Activated CD4-positive, alpha-beta memory T cell treated with anti-CD3 and anti-CD28 coated beads for 36 hours (primary cell): Measurements from ENCODE around the gene TMEM59. TPM values are rescaled to one million over a fixed set of nuclear protein-coding genes. Genes with fewer than 3 reads are reported as not detected.
"Not testable (repeated sequence)": the region's sequence is repeated elsewhere in the genome, so short reads cannot be mapped to it uniquely, and the experiment has no call there.

Source experiments
- CTCF ChIA-PET: fragments of 350-600 bp; sonication (Branson Sonifier 250); formaldehyde crosslinking; loops from one replicate; lab custom pipeline; 2021; ENCODE audit warnings: antibody characterized with exemption, inconsistent platforms; lab: Charles Lee
- POLR2A ChIA-PET: fragments of 350-600 bp; sonication (Branson Sonifier 250); formaldehyde crosslinking; loops from one replicate; lab custom pipeline; 2021; ENCODE audit warnings: antibody characterized with exemption; lab: Charles Lee
- DNase-seq: peaks from one replicate; pipeline ENCODE4 v3.0.0-alpha.2; 2020
- H3K27ac Mint-ChIP-seq: one replicate; pipeline ENCODE4 v1.8.0; 2021; ENCODE audit warnings: mixed read lengths
- H3K27me3 Mint-ChIP-seq: one replicate; pipeline ENCODE4 v1.8.0; 2021; ENCODE audit warnings: mixed read lengths
- H3K36me3 Mint-ChIP-seq: one replicate; pipeline ENCODE4 v1.8.0; 2021; ENCODE audit warnings: mixed read lengths
- H3K4me1 Mint-ChIP-seq: one replicate; pipeline ENCODE4 v1.8.0; 2021; ENCODE audit warnings: low read depth, mixed read lengths
- H3K4me3 Mint-ChIP-seq: one replicate; pipeline ENCODE4 v1.8.0; 2021; ENCODE audit warnings: mild to moderate bottlenecking, mixed read lengths
- H3K9me3 Mint-ChIP-seq: one replicate; pipeline ENCODE4 v1.8.0; 2021; ENCODE audit warnings: mixed read lengths
- intact Hi-C: fragments of 100-400 bp; cut with micrococcal nuclease; formaldehyde crosslinking; loops from one replicate; pipeline ENCODE4 v1.15.1; 2023
- total RNA-seq, 2 experiments: library from RNA; stranded (reverse); gene quantifications; one replicate each; pipeline ENCODE4 v1.2.3, GENCODE V29; 2021

The TMEM59 gene
- total RNA-seq, 2 experiments from 2014 or later, result 142 to 149 TPM

GRCh38 chr1:54051933-54052430, 1.0 kb downstream of the TMEM59 start:
- Mint-ChIP-seq H3K27ac (no peak overlapping the region), H3K4me1 (peaks cover 37% of the 10 kb centered on the region), H3K9me3 (no peaks in the 10 kb centered on the region), H3K36me3 (peaks cover 10% of the 10 kb centered on the region), H3K4me3 (no peak overlapping the region), H3K27me3 (no peaks in the 10 kb centered on the region)
- CTCF ChIA-PET, result interaction anchor here (0.8 to 3.3 kb wide), 5 partner anchors 9 to 129 kb away, joined by 3 to 12 read pairs (median 7); partner anchors contain the start of genes IFT25 and LRRC42
- DNase-seq, result no peak
- intact Hi-C loops, result loop anchor here (2.0 to 5.0 kb wide), 3 partner anchors 435 to 1160 kb away; no protein-coding TSS in a partner anchor
- POLR2A ChIA-PET, result interaction anchor here (0.6 to 1.8 kb wide), 4 partner anchors 9 to 214 kb away, joined by 3 to 8 read pairs (median 4); partner anchors contain the start of genes CYB5RL, MRPL37 and NDC1

- not testable (repeated sequence) for H3K4me3 Mint-ChIP-seq, DNase-seq, H3K36me3 Mint-ChIP-seq, H3K27me3 Mint-ChIP-seq, H3K27ac Mint-ChIP-seq, H3K9me3 Mint-ChIP-seq
- ChIA-PET CTCF (interaction anchor here (3.3 kb wide), 1 partner anchor 31 kb away, joined by 12 read pairs; no protein-coding TSS in a partner anchor), POLR2A (interaction anchor here (0.6 kb wide), 1 partner anchor 107 kb away, joined by 3 read pairs; no protein-coding TSS in a partner anchor)
- peaks cover 38% of the 10 kb centered on the region for H3K4me1 Mint-ChIP-seq
- intact Hi-C loops, result loop anchor here (5.0 kb wide), 2 partner anchors 437 to 1162 kb away; no protein-coding TSS in a partner anchor
Observed at GRCh38 chr1:54050435-54050834, 2.6 kb downstream of the TMEM59 start.

GRCh38 chr1:54047384-54048305, 5.4 kb downstream of the TMEM59 start:
- Mint-ChIP-seq H3K9me3 (no peaks in the 10 kb centered on the region), H3K36me3 (peaks cover 12% of the 10 kb centered on the region), H3K27me3 (no peaks in the 10 kb centered on the region), H3K27ac (no peak overlapping the region), H3K4me1 (peaks cover 28% of the 10 kb centered on the region), H3K4me3 (no peak overlapping the region)
- CTCF ChIA-PET, result interaction anchor here (1.3 kb wide), 1 partner anchor 753 kb away, joined by 4 read pairs; the partner anchor contains the start of gene TTC22
- intact Hi-C loops, result no loop called here
- POLR2A ChIA-PET, result no interaction called here
- no peak for DNase-seq

DNA sequence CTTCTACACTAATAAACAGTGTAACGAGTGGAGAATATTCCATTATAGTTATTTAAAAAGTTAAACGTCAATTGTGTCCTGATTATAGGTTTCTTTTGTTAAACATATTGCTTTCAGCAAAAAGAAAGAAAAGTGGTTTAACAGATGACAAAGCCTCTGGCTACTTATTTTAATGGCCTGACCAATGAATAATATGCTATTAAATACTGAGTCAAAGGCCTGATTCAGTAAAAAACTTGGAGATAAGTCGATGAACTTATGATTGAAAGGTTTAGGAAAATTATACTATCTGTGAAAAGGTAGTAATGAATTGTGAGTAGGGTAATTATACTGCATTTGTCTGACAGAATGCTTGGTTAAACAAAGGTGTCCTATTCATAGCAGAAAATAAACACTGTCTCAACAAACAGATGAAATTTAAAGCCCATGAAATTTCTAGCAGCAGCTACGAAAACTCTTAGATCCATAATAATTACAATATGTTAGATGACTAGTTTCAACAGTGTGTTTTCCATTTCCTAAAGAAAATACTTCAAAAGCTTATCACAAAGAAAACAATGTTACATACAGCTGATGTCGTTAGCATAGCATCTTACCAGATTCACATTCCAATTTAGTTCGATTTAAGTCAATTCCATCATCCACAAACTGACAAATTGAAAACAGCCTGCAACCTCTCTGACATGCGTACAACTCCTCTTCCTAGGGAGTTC, 6.2 kb downstream of the TMEM59 start:
- no peak for DNase-seq
- Mint-ChIP-seq H3K36me3 (peaks cover 20% of the 10 kb centered on the region), H3K27ac (no peak overlapping the region), H3K4me3 (no peak overlapping the region), H3K27me3 (no peaks in the 10 kb centered on the region), H3K9me3 (no peaks in the 10 kb centered on the region), H3K4me1 (peaks cover 28% of the 10 kb centered on the region)
- ChIA-PET POLR2A (no interaction called here), CTCF (no interaction called here)
- intact Hi-C loops, result no loop called here

GRCh38 chr1:54045496-54045895, 7.5 kb downstream of the TMEM59 start:
- intact Hi-C loops, result no loop called here
- Mint-ChIP-seq H3K27ac (peak overlapping the region; percentile 36), H3K27me3 (no peaks in the 10 kb centered on the region), H3K4me3 (no peak overlapping the region), H3K4me1 (peaks cover 25% of the 10 kb centered on the region), H3K9me3 (no peaks in the 10 kb centered on the region), H3K36me3 (peaks cover 25% of the 10 kb centered on the region)
- POLR2A ChIA-PET, result no interaction called here
- CTCF ChIA-PET, result no interaction called here
- DNase-seq, result no peak

- Mint-ChIP-seq H3K36me3 (peaks cover 30% of the 10 kb centered on the region), H3K4me1 (peaks cover 4% of the 10 kb centered on the region), H3K9me3 (no peaks in the 10 kb centered on the region), H3K27me3 (no peaks in the 10 kb centered on the region), H3K4me3 (no peak overlapping the region), H3K27ac (peak overlapping the region; percentile 39)
- DNase-seq, result no peak
- ChIA-PET POLR2A (interaction anchor here (0.6 to 1.3 kb wide), 2 partner anchors 9 kb away, joined by 3 to 4 read pairs; no protein-coding TSS in a partner anchor), CTCF (interaction anchor here (1.0 to 1.4 kb wide), 2 partner anchors 10 to 40 kb away, joined by 3 to 6 read pairs; no protein-coding TSS in a partner anchor)
- intact Hi-C loops, result no loop called here
Observed at GRCh38 chr1:54041806-54042205, 11.2 kb downstream of the TMEM59 start.

- H3K4me1 Mint-ChIP-seq, result no peaks in the 10 kb centered on the region
- H3K27ac Mint-ChIP-seq, result no peak overlapping the region
- H3K4me3 Mint-ChIP-seq, result no peak overlapping the region
- H3K27me3 Mint-ChIP-seq, result no peaks in the 10 kb centered on the region
- H3K9me3 Mint-ChIP-seq, result no peaks in the 10 kb centered on the region
- ChIA-PET POLR2A (no interaction called here), CTCF (no interaction called here)
- intact Hi-C loops, result no loop called here
- H3K36me3 Mint-ChIP-seq, result peaks cover 34% of the 10 kb centered on the region
- no peak for DNase-seq
Observed at GRCh38 chr1:54037476-54037875, 15.5 kb downstream of the TMEM59 start.

DNA sequence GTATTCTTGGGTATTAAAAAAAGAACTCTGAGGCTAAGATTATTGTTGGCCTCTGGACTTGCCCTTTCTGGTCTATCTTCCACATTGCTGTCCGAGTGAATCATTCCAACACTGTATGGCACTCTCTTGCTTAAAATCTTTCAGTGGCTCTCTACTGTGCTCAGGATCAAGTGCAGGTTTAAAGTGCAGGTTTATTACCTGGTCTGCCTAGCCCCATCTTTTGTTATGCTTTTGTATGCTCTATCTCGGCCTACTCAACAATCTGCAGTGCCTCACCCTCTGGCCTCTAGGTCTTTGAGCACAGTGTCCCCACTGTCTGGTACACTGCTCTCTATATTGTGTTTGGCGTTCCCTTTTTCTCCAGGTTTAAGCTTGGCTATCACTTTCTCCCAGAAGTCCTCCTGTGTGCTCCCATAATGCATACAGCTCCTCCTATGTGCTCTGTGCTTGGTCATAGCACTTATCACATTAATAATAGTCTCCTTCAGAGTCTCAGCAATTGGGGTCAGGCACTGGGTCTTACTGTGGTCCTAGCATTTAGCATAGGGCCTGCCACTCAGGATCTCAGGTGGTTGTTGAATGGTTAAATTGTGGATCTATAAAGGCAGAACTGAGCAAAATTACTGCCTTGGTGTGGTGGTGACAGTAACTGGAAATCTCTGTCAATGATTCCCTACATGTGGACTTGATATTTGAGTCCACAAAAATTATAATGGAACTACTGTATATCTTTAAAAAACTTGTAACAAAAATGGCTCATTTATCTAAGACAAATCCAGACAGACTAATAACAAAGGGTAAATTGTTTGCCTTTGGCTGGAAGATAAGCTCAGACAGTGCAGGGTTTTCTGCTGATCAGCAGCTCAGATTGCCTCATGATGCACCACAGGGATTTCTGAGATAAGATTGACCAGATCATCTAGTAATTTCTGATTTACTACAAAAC, 24.4 kb downstream of the TMEM59 start:
- H3K27ac Mint-ChIP-seq, result no peak overlapping the region
- H3K4me3 Mint-ChIP-seq, result no peak overlapping the region
- no peak for DNase-seq
- no peaks in the 10 kb centered on the region for H3K9me3 Mint-ChIP-seq
- intact Hi-C loops, result no loop called here
- H3K4me1 Mint-ChIP-seq, result no peaks in the 10 kb centered on the region
- CTCF ChIA-PET, result no interaction called here
- peaks cover 13% of the 10 kb centered on the region for H3K36me3 Mint-ChIP-seq
- no peaks in the 10 kb centered on the region for H3K27me3 Mint-ChIP-seq
- POLR2A ChIA-PET, result no interaction called here

- ChIA-PET CTCF (no interaction called here), POLR2A (no interaction called here)
- H3K4me1 Mint-ChIP-seq, result no peaks in the 10 kb centered on the region
- no peaks in the 10 kb centered on the region for H3K27me3 Mint-ChIP-seq
- H3K4me3 Mint-ChIP-seq, result no peak overlapping the region
- intact Hi-C loops, result no loop called here
- no peaks in the 10 kb centered on the region for H3K9me3 Mint-ChIP-seq
- no peak for DNase-seq
- H3K27ac Mint-ChIP-seq, result no peak overlapping the region
- peaks cover 13% of the 10 kb centered on the region for H3K36me3 Mint-ChIP-seq
Observed at GRCh38 chr1:54027848-54028247, 25.2 kb downstream of the TMEM59 start.

DNA sequence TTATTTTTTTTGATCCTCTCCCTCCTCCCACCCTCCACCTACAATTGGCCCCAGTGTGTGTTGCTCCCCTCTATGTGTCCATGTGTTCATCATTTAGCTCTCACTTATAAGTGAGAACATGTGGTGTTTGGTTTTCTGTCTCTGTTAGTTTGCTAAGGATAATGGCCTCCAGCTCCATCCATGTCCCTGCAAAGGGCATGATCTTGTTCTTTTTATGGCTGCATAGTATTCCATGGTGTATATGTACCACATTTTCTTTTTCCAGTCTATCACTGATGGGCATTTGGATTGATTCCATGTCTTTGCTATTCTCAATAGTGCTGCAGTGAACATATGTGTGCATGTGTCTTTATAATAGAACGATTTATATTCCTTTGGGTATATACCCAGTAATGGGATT, 28.2 kb downstream of the TMEM59 start:
- DNase-seq, H3K4me1 Mint-ChIP-seq, intact Hi-C loops, CTCF ChIA-PET, H3K27me3 Mint-ChIP-seq, H3K27ac Mint-ChIP-seq, H3K4me3 Mint-ChIP-seq, H3K9me3 Mint-ChIP-seq, POLR2A ChIA-PET, H3K36me3 Mint-ChIP-seq: not testable (repeated sequence)

DNA sequence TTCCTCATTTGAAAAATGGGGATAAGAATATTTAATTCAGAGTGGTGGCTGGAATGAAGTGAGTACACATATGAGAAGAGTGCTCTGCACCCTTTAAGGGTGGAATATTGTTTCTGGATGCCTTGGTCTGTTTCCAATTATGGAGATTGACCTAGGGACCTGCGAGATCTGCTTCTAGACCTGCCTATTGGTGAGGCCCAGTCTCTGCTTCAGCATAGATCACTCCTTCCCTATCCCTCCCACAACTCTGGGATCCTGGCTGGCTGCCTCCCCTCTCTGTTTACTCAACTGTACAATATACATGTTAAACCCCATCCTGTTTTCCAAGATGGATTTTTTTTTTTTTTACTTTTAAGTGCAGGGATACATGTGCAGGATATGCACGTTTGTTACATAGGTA, 28.6 kb downstream of the TMEM59 start:
- H3K4me3 Mint-ChIP-seq, result no peak overlapping the region
- H3K27me3 Mint-ChIP-seq, result no peaks in the 10 kb centered on the region
- no peak overlapping the region for H3K27ac Mint-ChIP-seq
- DNase-seq, result no peak
- POLR2A ChIA-PET, result no interaction called here
- intact Hi-C loops, result no loop called here
- H3K9me3 Mint-ChIP-seq, result no peaks in the 10 kb centered on the region
- CTCF ChIA-PET, result no interaction called here
- H3K4me1 Mint-ChIP-seq, result no peaks in the 10 kb centered on the region
- H3K36me3 Mint-ChIP-seq, result peaks cover 2% of the 10 kb centered on the region
